WTC11 (cell line): ENCODE measurements around the gene TMEM9B. TPM values are rescaled to one million over a fixed set of nuclear protein-coding genes. Genes with fewer than 3 reads are reported as not detected.

Source experiments
- ATAC-seq: fragments of 200-7000 bp; cut with Tn5 transposase; 2 replicates; pipeline ENCODE4 v1.10.0; 2021; ENCODE audit warnings: mild to moderate bottlenecking, moderate library complexity
- CTCF ChIA-PET: fragments of 300-600 bp; sonication (Branson Sonifier 250); formaldehyde crosslinking; loops from one replicate; lab custom pipeline; 2021; ENCODE audit warnings: antibody characterized with exemption; lab: Charles Lee
- POLR2A ChIA-PET: fragments of 350-600 bp; sonication (Branson Sonifier 250); formaldehyde crosslinking; loops from one replicate; lab custom pipeline; 2021; ENCODE audit warnings: antibody characterized with exemption; lab: Charles Lee
- DNase-seq: peaks from one replicate; pipeline ENCODE4 v3.0.0; 2021; ENCODE audit warnings: low spot score
- H3K27ac Mint-ChIP-seq: 2 replicates; pipeline ENCODE4 v1.8.0; 2021; ENCODE audit warnings: mixed read lengths
- H3K27me3 Mint-ChIP-seq: 2 replicates; pipeline ENCODE4 v1.8.0; 2021; ENCODE audit warnings: low read depth, mild to moderate bottlenecking, moderate library complexity, mixed read lengths
- H3K36me3 Mint-ChIP-seq: 2 replicates; pipeline ENCODE4 v1.8.0; 2021; ENCODE audit warnings: mixed read lengths
- H3K4me1 Mint-ChIP-seq: 2 replicates; pipeline ENCODE4 v1.8.0; 2022; ENCODE audit warnings: mixed read lengths
- H3K4me3 Mint-ChIP-seq: 2 replicates; pipeline ENCODE4 v1.8.0; 2021; ENCODE audit warnings: mild to moderate bottlenecking, moderate library complexity, mixed read lengths
- H3K9me3 Mint-ChIP-seq: 2 replicates; pipeline ENCODE4 v1.8.0; 2021; ENCODE audit warnings: mixed read lengths
- ATF1 ChIP-seq: sonication (generic); formaldehyde crosslinking; IDR thresholded peaks from 2 replicates; pipeline ENCODE4 v1.8.1; 2023; ENCODE audit warnings: mild to moderate bottlenecking, moderate library complexity, missing genetic modification reagents
- ATF3 ChIP-seq: sonication (generic); formaldehyde crosslinking; conservative IDR thresholded peaks from 2 replicates; pipeline ENCODE4 v1.8.1; 2022; ENCODE audit warnings: mild to moderate bottlenecking, missing genetic modification reagents
- CBFB ChIP-seq: sonication (generic); formaldehyde crosslinking; IDR thresholded peaks from 2 replicates; pipeline ENCODE4 v1.8.1; 2022; ENCODE audit warnings: mild to moderate bottlenecking, low read depth, missing genetic modification reagents
- E2F5 ChIP-seq: sonication (generic); formaldehyde crosslinking; IDR thresholded peaks from 2 replicates; pipeline ENCODE4 v1.8.1; 2022; ENCODE audit warnings: mild to moderate bottlenecking, moderate library complexity, missing genetic modification reagents
- EMX1 ChIP-seq: fragments of 250-450 bp; sonication (Bioruptor Pico); IDR thresholded peaks from 2 replicates; pipeline ENCODE4 v1.8.0; 2021; ENCODE audit warnings: mild to moderate bottlenecking
- FOXJ3 ChIP-seq: sonication (generic); formaldehyde crosslinking; IDR thresholded peaks from 2 replicates; pipeline ENCODE4 v1.9.0; 2021; ENCODE audit warnings: missing genetic modification reagents, mild to moderate bottlenecking, borderline replicate concordance
- FOXP4 ChIP-seq: sonication (generic); formaldehyde crosslinking; IDR thresholded peaks from 2 replicates; pipeline ENCODE4 v1.8.0; 2022; ENCODE audit warnings: mild to moderate bottlenecking, missing genetic modification reagents
- JAZF1 ChIP-seq: fragments of 250-450 bp; sonication (Bioruptor Pico); IDR thresholded peaks from 2 replicates; pipeline ENCODE4 v1.9.0; 2021; ENCODE audit warnings: moderate library complexity, mild to moderate bottlenecking, inconsistent platforms
- NR3C1 ChIP-seq: sonication (generic); formaldehyde crosslinking; conservative IDR thresholded peaks from 2 replicates; pipeline ENCODE4 v1.8.1; 2023; ENCODE audit warnings: low read depth, mild to moderate bottlenecking, missing genetic modification reagents
- OVOL2 ChIP-seq: fragments of 250-450 bp; sonication (Bioruptor Pico); IDR thresholded peaks from 2 replicates; pipeline ENCODE4 v1.9.0; 2021; ENCODE audit warnings: mild to moderate bottlenecking, borderline replicate concordance
- PRRX2 ChIP-seq: fragments of 250-450 bp; sonication (Bioruptor Pico); IDR thresholded peaks from 2 replicates; pipeline ENCODE4 v1.8.0; 2021; ENCODE audit warnings: mild to moderate bottlenecking
- STAT6 ChIP-seq: sonication (generic); formaldehyde crosslinking; conservative IDR thresholded peaks from 2 replicates; pipeline ENCODE4 v1.8.1; 2023; ENCODE audit warnings: mild to moderate bottlenecking, low read depth, missing genetic modification reagents, moderate library complexity
- TEAD1 ChIP-seq: sonication (generic); formaldehyde crosslinking; IDR thresholded peaks from 2 replicates; pipeline ENCODE4 v1.8.0; 2022; ENCODE audit warnings: mild to moderate bottlenecking, missing genetic modification reagents
- USF2 ChIP-seq: sonication (generic); formaldehyde crosslinking; IDR thresholded peaks from 2 replicates; pipeline ENCODE4 v1.8.1; 2023; ENCODE audit warnings: mild to moderate bottlenecking, missing genetic modification reagents, moderate library complexity
- ZBTB21 ChIP-seq: sonication (generic); formaldehyde crosslinking; IDR thresholded peaks from 2 replicates; pipeline ENCODE4 v1.8.1; 2023; ENCODE audit warnings: mild to moderate bottlenecking, missing genetic modification reagents, borderline replicate concordance
- ZNF671 ChIP-seq: fragments of 250-450 bp; sonication (Bioruptor Pico); IDR thresholded peaks from 2 replicates; pipeline ENCODE4 v1.8.0; 2021; ENCODE audit warnings: mild to moderate bottlenecking
- total RNA-seq: library from RNA; stranded (reverse); gene quantifications from 3 replicates; pipeline ENCODE4 v1.2.3, GENCODE V29; 2021
- TF ChIP-seq, protein P1 (sequence below): sonication (generic); formaldehyde crosslinking; IDR thresholded peaks from 2 replicates; pipeline ENCODE4 v1.8.0; 2022; ENCODE audit warnings: mild to moderate bottlenecking, missing genetic modification reagents

The TMEM9B gene
- total RNA-seq, 1 experiment from 2014 or later: 8.7 TPM

GRCh38 chr11:8947230-8947943, 16.9 kb downstream of the TMEM9B start (continued):
- no peak for TF ChIP-seq E2F5
- TF ChIP-seq, all 79 proteins: peak for 0

DNA sequence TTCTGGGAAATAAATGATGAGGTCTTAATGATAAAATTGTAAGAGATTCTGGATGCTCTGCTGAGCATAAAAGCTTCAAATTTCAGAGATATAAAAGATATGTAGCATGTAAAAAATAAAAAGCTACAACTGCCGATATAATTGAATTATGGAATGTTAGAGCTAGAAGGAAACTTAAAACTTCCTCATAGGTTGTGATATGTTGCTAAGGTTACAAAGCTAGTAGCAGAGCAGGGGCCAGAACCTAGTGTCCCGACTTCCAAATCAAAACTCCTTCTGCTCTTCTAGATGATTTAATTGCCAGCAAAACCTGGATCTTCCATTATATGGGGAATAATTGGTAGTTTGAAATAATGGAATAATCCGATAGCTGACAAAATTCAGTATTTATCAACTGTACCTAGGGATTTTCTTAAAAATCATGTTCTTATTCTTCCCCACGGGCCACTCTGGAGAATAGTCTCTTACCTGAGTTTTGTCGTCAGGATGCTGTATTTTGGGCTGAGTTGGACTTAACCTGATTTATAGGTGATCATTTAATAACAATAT, 21.6 kb downstream of the TMEM9B start, which contains the start of gene ASCL3:
ASCL3 (minus strand) TSS at position 499 of the 549 bp plus-strand sequence. CDS start 4,855 bp downstream, outside the sequence.
- CTCF ChIA-PET: interaction anchor here (0.9 to 1.8 kb wide), 4 partner anchors 9 to 195 kb away, joined by 4 to 7 read pairs (median 6); partner anchors contain the start of gene C11orf16

More for the DNA sequence above, 21.6 kb downstream of the TMEM9B start, which contains the start of gene ASCL3:
- ATAC-seq: no peak
- peaks cover 2% of the 10 kb centered on the region; the same call in 1 of the 2 replicates for H3K36me3 Mint-ChIP-seq
- no peak within 1 kb of the TSS for H3K27ac Mint-ChIP-seq
- no peaks in the 10 kb centered on the region for H3K27me3 Mint-ChIP-seq
- peaks cover 11% of the 10 kb centered on the region for H3K9me3 Mint-ChIP-seq
- no peak for DNase-seq
- H3K4me1 Mint-ChIP-seq: no peaks in the 10 kb centered on the region
- H3K4me3 Mint-ChIP-seq: no peak within 1 kb of the TSS
- POLR2A ChIA-PET: no interaction called here
- TF ChIP-seq ATF3 (CRISPR knock-in tag): no peak
- TF ChIP-seq CBFB (CRISPR knock-in tag): no peak
- TF ChIP-seq JAZF1: no peak
- TF ChIP-seq PRRX2 (CRISPR knock-in tag): no peak
- TF ChIP-seq FOXJ3 (CRISPR knock-in tag): no peak
- TF ChIP-seq STAT6: no peak
- no peak for TF ChIP-seq ATF1 (CRISPR knock-in tag)
- TF ChIP-seq TEAD1 (CRISPR knock-in tag): no peak
- no peak for TF ChIP-seq EMX1 (CRISPR knock-in tag)
- TF ChIP-seq, protein P1, sequence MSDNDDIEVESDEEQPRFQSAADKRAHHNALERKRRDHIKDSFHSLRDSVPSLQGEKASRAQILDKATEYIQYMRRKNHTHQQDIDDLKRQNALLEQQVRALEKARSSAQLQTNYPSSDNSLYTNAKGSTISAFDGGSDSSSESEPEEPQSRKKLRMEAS (CRISPR knock-in tag): no peak
- no peak for TF ChIP-seq ZBTB21 (CRISPR knock-in tag)
- TF ChIP-seq ZNF671 (CRISPR knock-in tag): no peak
- no peak for TF ChIP-seq USF2 (CRISPR knock-in tag)
- no peak for TF ChIP-seq OVOL2 (CRISPR knock-in tag)
- no peak for TF ChIP-seq NR3C1 (CRISPR knock-in tag)
- TF ChIP-seq FOXP4: no peak
